H1 (cell line): ENCODE data around the gene PTBP3. TPM values are rescaled to one million over a fixed set of nuclear protein-coding genes. Genes with fewer than 3 reads are reported as not detected.

Experiments
- CTCF ChIA-PET: fragments of 300-600 bp; sonication (Branson Sonifier 250); formaldehyde crosslinking; loops from one replicate; lab custom pipeline; 2021; ENCODE audit not compliant: partially characterized antibody; lab: Charles Lee
- POLR2A ChIA-PET: fragments of 300-600 bp; sonication (Branson Sonifier 250); formaldehyde crosslinking; loops from one replicate; lab custom pipeline; 2021; ENCODE audit warnings: inconsistent platforms; ENCODE audit not compliant: partially characterized antibody; lab: Charles Lee
- DNase-seq, 2 experiments: peaks; one replicate each; pipeline versions ENCODE4 v3.0.0 to v3.0.0-alpha.2; 2010 to 2022; ENCODE audit warnings: low spot score in 2 of 2, low read depth in 1 of 2, mixed read lengths in 1 of 2
- FAIRE-seq: peaks from 2 replicates; lab custom pipeline; 2011; peaks lifted over from hg19 to GRCh38; lab: Jason Lieb, UNC
- H2AFZ ChIP-seq: 2 replicates; pipeline ENCODE4 v1.8.1; 2012; ENCODE audit warnings: low read length, inconsistent platforms
- H2AK5ac ChIP-seq: 2 replicates; pipeline ENCODE4 v1.6.1; 2013; ENCODE audit warnings: low read depth, low read length
- H2BK120ac ChIP-seq: replicated peaks from 2 replicates; pipeline ENCODE3; 2013; ENCODE audit warnings: low read depth, low read length, inconsistent platforms
- H2BK12ac ChIP-seq: 2 replicates; pipeline ENCODE4 v1.6.1; 2013; ENCODE audit warnings: low read depth, low read length
- H2BK15ac ChIP-seq: 2 replicates; pipeline ENCODE4 v1.6.1; 2013; ENCODE audit warnings: low read length
- H2BK20ac ChIP-seq: 2 replicates; pipeline ENCODE4 v1.6.1; 2013; ENCODE audit warnings: low read length
- H2BK5ac ChIP-seq: 2 replicates; pipeline ENCODE4 v1.6.1; 2013; ENCODE audit warnings: low read depth, low read length
- H3K14ac ChIP-seq: 2 replicates; pipeline ENCODE4 v1.6.1; 2013; ENCODE audit warnings: inconsistent platforms; ENCODE audit not compliant: insufficient read length
- H3K18ac ChIP-seq: 2 replicates; pipeline ENCODE4 v1.6.1; 2013; ENCODE audit warnings: low read length; ENCODE audit errors: extremely low read depth
- H3K23ac ChIP-seq: 2 replicates; pipeline ENCODE4 v1.6.1; 2013; ENCODE audit warnings: inconsistent platforms; ENCODE audit not compliant: insufficient read length
- H3K23me2 ChIP-seq: 2 replicates; pipeline ENCODE4 v1.6.1; 2013; ENCODE audit warnings: low read depth, low read length
- H3K27ac ChIP-seq: 2 replicates; pipeline ENCODE4 v1.6.1; 2011; ENCODE audit warnings: low read depth, low read length, inconsistent platforms
- H3K27me3 ChIP-seq, 4 experiments: replicated peaks in 1 of 4; 1 replicate in 1 of 4; 2 replicates in 3 of 4; pipeline versions ENCODE4 v1.6.1 to v1.8.1; 2011 to 2013; ENCODE audit warnings: low read length in 3 of 4, mild to moderate bottlenecking in 3 of 4, inconsistent platforms in 2 of 4, mixed read lengths in 2 of 4, moderate library complexity in 1 of 4; ENCODE audit not compliant: control insufficient read depth in 3 of 4, insufficient read depth in 3 of 4; ENCODE audit errors: extremely low read depth in 1 of 4
- H3K36me3 ChIP-seq, 4 experiments: 2 replicates each; pipeline versions ENCODE4 v1.6.1 to v1.8.1; 2011 to 2013; ENCODE audit warnings: mild to moderate bottlenecking in 4 of 4, low read length in 3 of 4, moderate library complexity in 2 of 4, control low read depth in 1 of 4, inconsistent platforms in 1 of 4; ENCODE audit not compliant: insufficient read depth in 4 of 4, control insufficient read depth in 2 of 4
- H3K4ac ChIP-seq: replicated peaks from 2 replicates; pipeline ENCODE3; 2013; ENCODE audit warnings: low read length, low read depth, mixed read lengths, inconsistent platforms; ENCODE audit not compliant: insufficient read length
- H3K4me1 ChIP-seq, 4 experiments: replicated peaks in 1 of 4; 1 replicate in 1 of 4; 2 replicates in 3 of 4; pipeline versions ENCODE4 v1.6.1 to v1.8.1; 2011 to 2013; ENCODE audit warnings: low read length in 3 of 4, inconsistent platforms in 2 of 4, mixed read lengths in 1 of 4; ENCODE audit not compliant: insufficient read depth in 4 of 4, control insufficient read depth in 3 of 4
- H3K4me2 ChIP-seq, 2 experiments: 2 replicates each; pipeline versions ENCODE4 v1.6.1 to v1.8.1; 2011 to 2013; ENCODE audit warnings: low read depth in 2 of 2, low read length in 2 of 2, control low read depth in 1 of 2, inconsistent platforms in 1 of 2, mild to moderate bottlenecking in 1 of 2; ENCODE audit not compliant: insufficient read depth in 1 of 2
- H3K4me3 ChIP-seq, 4 experiments: fragments of 200-600, 300-600 bp in 1 of 4; sonication (generic), shearing (Covaris generic), sonication (Bioruptor Twin) in 1 of 4; 2 replicates each; pipeline versions ENCODE4 v1.5.1 to v1.8.1; 2011 to 2016; ENCODE audit warnings: low read length in 4 of 4, low read depth in 3 of 4, control low read depth in 2 of 4, inconsistent platforms in 2 of 4, mild to moderate bottlenecking in 2 of 4, mixed read lengths in 1 of 4, moderate library complexity in 1 of 4; ENCODE audit not compliant: insufficient read depth in 2 of 4; ENCODE audit errors: extremely low read depth in 1 of 4
- H3K56ac ChIP-seq: replicated peaks from 2 replicates; pipeline ENCODE3; 2013; ENCODE audit warnings: low read depth, mild to moderate bottlenecking, mixed read lengths, low read length, inconsistent platforms; ENCODE audit not compliant: insufficient read length
- H3K79me1 ChIP-seq: 2 replicates; pipeline ENCODE4 v1.6.1; 2013; ENCODE audit warnings: low read depth, low read length, control low read depth
- H3K79me2 ChIP-seq, 2 experiments: 2 replicates each; pipeline versions ENCODE4 v1.6.1 to v1.8.1; 2012 to 2013; ENCODE audit warnings: low read length in 2 of 2, mild to moderate bottlenecking in 2 of 2, inconsistent platforms in 1 of 2; ENCODE audit not compliant: insufficient read depth in 2 of 2, control insufficient read depth in 1 of 2
- H3K9ac ChIP-seq, 4 experiments: replicated peaks in 1 of 4; 1 replicate in 1 of 4; 2 replicates in 3 of 4; pipeline versions ENCODE4 v1.6.1 to v1.8.1; 2011 to 2013; ENCODE audit warnings: low read depth in 3 of 4, low read length in 3 of 4, control low read depth in 2 of 4, mild to moderate bottlenecking in 2 of 4, moderate library complexity in 2 of 4, inconsistent platforms in 1 of 4; ENCODE audit errors: extremely low read depth in 1 of 4
- H3K9me3 ChIP-seq, 2 experiments: 2 replicates each; pipeline versions ENCODE4 v1.6.1 to v1.8.1; 2012 to 2013; ENCODE audit warnings: mild to moderate bottlenecking in 2 of 2, moderate library complexity in 2 of 2, control low read depth in 1 of 2, inconsistent platforms in 1 of 2, low read depth in 1 of 2, low read length in 1 of 2, mixed read lengths in 1 of 2; ENCODE audit not compliant: insufficient read depth in 2 of 2
- H4K20me1 ChIP-seq, 2 experiments: replicated peaks in 1 of 2; 2 replicates each; pipeline versions ENCODE3 to v1.8.1; 2011 to 2013; ENCODE audit warnings: inconsistent platforms in 2 of 2, low read length in 2 of 2, mild to moderate bottlenecking in 1 of 2; ENCODE audit not compliant: insufficient read depth in 2 of 2, control insufficient read depth in 1 of 2
- H4K5ac ChIP-seq: 2 replicates; pipeline ENCODE4 v1.6.1; 2013; ENCODE audit warnings: low read length, low read depth, mixed read lengths, inconsistent platforms; ENCODE audit not compliant: insufficient read length
- H4K8ac ChIP-seq: 2 replicates; pipeline ENCODE4 v1.8.0; 2013; ENCODE audit warnings: mild to moderate bottlenecking, moderate library complexity, low read length, inconsistent platforms; ENCODE audit not compliant: insufficient read depth; ENCODE audit errors: extremely low read depth
- H4K91ac ChIP-seq: replicated peaks from 2 replicates; pipeline ENCODE3; 2013; ENCODE audit warnings: low read length, mixed read lengths, inconsistent platforms; ENCODE audit not compliant: insufficient read length
- BACH1 ChIP-seq: IDR thresholded peaks from 2 replicates; pipeline ENCODE4 v1.6.1; 2012; ENCODE audit warnings: low read length, improper control_type of control experiment
- CBX8 ChIP-seq: fragments of 300-800, 300-1000 bp; sonication (generic); IDR thresholded peaks from 2 replicates; pipeline ENCODE4 v1.7.1; 2016; ENCODE audit warnings: low read depth, low read length, borderline replicate concordance
- CHD1 ChIP-seq: IDR thresholded peaks from 2 replicates; pipeline ENCODE4 v1.6.1; 2012; ENCODE audit warnings: low read depth, low read length, improper control_type of control experiment
- CREB1 ChIP-seq: IDR thresholded peaks from 2 replicates; pipeline ENCODE4 v1.6.1; 2012; ENCODE audit warnings: inconsistent platforms
- EP300 ChIP-seq, 2 experiments: IDR thresholded peaks; 1 replicate in 1 of 2; 2 replicates in 1 of 2; pipeline ENCODE4 v1.6.1; 2011 to 2012; ENCODE audit warnings: low read depth in 2 of 2, low read length in 2 of 2, mild to moderate bottlenecking in 2 of 2, borderline replicate concordance in 1 of 2, inconsistent platforms in 1 of 2, moderate library complexity in 1 of 2
- GTF2F1 ChIP-seq: IDR thresholded peaks from 2 replicates; pipeline ENCODE4 v1.6.1; 2012; ENCODE audit warnings: low read depth, low read length, improper control_type of control experiment, borderline replicate concordance
- KDM1A ChIP-seq: fragments of 200-600, 300-600 bp; sonication (generic); IDR thresholded peaks from 2 replicates; pipeline ENCODE4 v1.7.1; 2016; ENCODE audit warnings: mild to moderate bottlenecking, low read length, borderline replicate concordance
- MAFK ChIP-seq: IDR thresholded peaks from 2 replicates; pipeline ENCODE4 v1.6.1; 2012; ENCODE audit warnings: low read depth, mild to moderate bottlenecking, improper control_type of control experiment, low read length
- POLR2AphosphoS5 ChIP-seq: IDR thresholded peaks from 2 replicates; pipeline ENCODE4 v1.6.1; 2011; ENCODE audit warnings: low read depth, low read length
- TAF1 ChIP-seq: IDR thresholded peaks from 2 replicates; pipeline ENCODE4 v1.6.1; 2011; ENCODE audit warnings: mild to moderate bottlenecking, low read depth, low read length
- TCF12 ChIP-seq: IDR thresholded peaks from 2 replicates; pipeline ENCODE4 v1.6.1; 2011; ENCODE audit warnings: low read depth, mild to moderate bottlenecking, low read length
- WGBS, 2 experiments: shearing (Covaris generic) in 1 of 2; methylation state at CpG; one replicate each; pipeline versions ENCODE4 v1.1.6 to v1.1.7; 2013 to 2015; ENCODE audit warnings: low lambda C conversion rate in 2 of 2, mixed read lengths in 2 of 2, inconsistent platforms in 1 of 2, low coverage in 1 of 2, missing lambda C conversion rate in 1 of 2; ENCODE audit not compliant: insufficient replicate concordance in 2 of 2, insufficient coverage in 1 of 2, insufficient read length in 1 of 2; ENCODE audit errors: extremely low coverage in 1 of 2, missing lambda C conversion rate in 1 of 2; 5-methylcytosine and 5-hydroxymethylcytosine counted together
- polyA plus RNA-seq, 7 experiments: library from polyadenylated mRNA; depleted of rRNA in 3 of 7; stranded (reverse) in 5 of 7; unstranded in 2 of 7; fragments of >200 nt in 5 of 7; fragments of 200-250 nt in 2 of 7; gene quantifications; 1 replicate in 5 of 7; 2 replicates in 1 of 7; 4 replicates in 1 of 7; pipeline versions ENCODE4 v1.2.1 to v1.2.3, GENCODE V29; 2011 to 2013; ENCODE audit warnings: missing spikeins in 2 of 7, mixed read lengths in 2 of 7
- total RNA-seq: library from RNA; stranded (reverse); fragmentation: NEBNext Ultra II Directional; extraction: Animal tissue kit (Norgen Biotek cat#: 25700); gene quantifications from 2 replicates; pipeline ENCODE4 v1.2.1, GENCODE V29; 2021
- TF ChIP-seq, protein P1 (sequence below): IDR thresholded peaks from 2 replicates; pipeline ENCODE4 v1.6.1; 2011; ENCODE audit warnings: low read depth, mild to moderate bottlenecking, low read length; ENCODE audit not compliant: insufficient read depth
- TF ChIP-seq, protein P2 (sequence below): IDR thresholded peaks from 2 replicates; pipeline ENCODE4 v1.6.1; 2012; ENCODE audit warnings: low read length, inconsistent platforms

The PTBP3 gene
- total and polyA plus RNA-seq, 2 of the 8 experiments (the other 6 are each of a cell fraction or from before 2014, with no cell fraction given) = 51.0 to 124 TPM

DNA sequence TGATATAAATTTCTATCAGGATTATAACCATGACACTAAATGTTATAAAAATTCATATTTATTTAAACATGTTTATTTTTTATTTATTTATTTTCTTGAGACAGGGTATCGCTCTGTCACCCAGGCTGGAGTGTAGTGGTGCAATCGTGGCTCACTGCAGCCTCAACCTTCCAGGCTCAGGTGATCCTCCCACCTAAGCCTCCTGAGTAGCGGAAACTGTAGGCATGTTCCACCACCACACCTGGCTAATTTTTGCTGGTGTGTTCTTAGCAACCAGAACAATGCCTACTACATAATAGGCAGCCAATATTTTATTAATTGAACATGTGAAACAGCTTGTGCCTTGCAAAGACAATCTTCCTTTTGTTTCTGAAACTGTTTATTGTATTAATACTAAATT is 6.5 kb upstream of the PTBP3 start:
- Histone ChIP-seq H3K23me2 (no peaks in the 10 kb centered on the region), H4K20me1 (no peaks in the 10 kb centered on the region), H2BK120ac (no peak overlapping the region), H3K14ac (no peak overlapping the region), H2AK5ac (no peak overlapping the region), H3K9me3 (no peaks in the 10 kb centered on the region), H3K27me3 (no peaks in the 10 kb centered on the region), H3K79me2 (no peaks in the 10 kb centered on the region), H3K18ac (no peak overlapping the region), H3K27ac (no peak overlapping the region), H3K9ac (no peak overlapping the region), H4K91ac (no peak overlapping the region), H3K4me2 (no peak overlapping the region), H3K23ac (no peak overlapping the region), H2BK15ac (no peak overlapping the region), H3K4me3 (no peak overlapping the region), H3K56ac (no peak overlapping the region), H3K36me3 (no peaks in the 10 kb centered on the region), H3K79me1 (no peaks in the 10 kb centered on the region), H3K4me1 (no peaks in the 10 kb centered on the region; a peak in 1 of 7 replicates), H2BK20ac (no peak overlapping the region), H2BK5ac (no peak overlapping the region), H4K5ac (no peak overlapping the region), H4K8ac (no peak overlapping the region), H2AFZ (no peak overlapping the region), H2BK12ac (no peak overlapping the region), H3K4ac (no peak overlapping the region)
- ChIA-PET CTCF (no interaction called here), POLR2A (no interaction called here)
- no peak for FAIRE-seq
- no peak for DNase-seq
- WGBS, 2 experiments = 95% methylated on average over 3 of the region's 3 CpGs; no CpG with 5 or more reads in 1 of the 2 experiments
- TF ChIP-seq MAFK (no peak), GTF2F1 (no peak), CBX8 (no peak), EP300 (IDR thresholded peaks at IDR 0.05; ENCODE audit: borderline replicate concordance in 1 of 2, low read depth in 2 of 2, low read length in 2 of 2) (no peak), BACH1 (no peak), TCF12 (no peak), POLR2AphosphoS5 (no peak), TAF1 (no peak), CHD1 (no peak), CREB1 (no peak), KDM1A (no peak)
- TF ChIP-seq, protein P1, sequence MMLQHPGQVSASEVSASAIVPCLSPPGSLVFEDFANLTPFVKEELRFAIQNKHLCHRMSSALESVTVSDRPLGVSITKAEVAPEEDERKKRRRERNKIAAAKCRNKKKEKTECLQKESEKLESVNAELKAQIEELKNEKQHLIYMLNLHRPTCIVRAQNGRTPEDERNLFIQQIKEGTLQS = no peak
- TF ChIP-seq, protein P2, sequence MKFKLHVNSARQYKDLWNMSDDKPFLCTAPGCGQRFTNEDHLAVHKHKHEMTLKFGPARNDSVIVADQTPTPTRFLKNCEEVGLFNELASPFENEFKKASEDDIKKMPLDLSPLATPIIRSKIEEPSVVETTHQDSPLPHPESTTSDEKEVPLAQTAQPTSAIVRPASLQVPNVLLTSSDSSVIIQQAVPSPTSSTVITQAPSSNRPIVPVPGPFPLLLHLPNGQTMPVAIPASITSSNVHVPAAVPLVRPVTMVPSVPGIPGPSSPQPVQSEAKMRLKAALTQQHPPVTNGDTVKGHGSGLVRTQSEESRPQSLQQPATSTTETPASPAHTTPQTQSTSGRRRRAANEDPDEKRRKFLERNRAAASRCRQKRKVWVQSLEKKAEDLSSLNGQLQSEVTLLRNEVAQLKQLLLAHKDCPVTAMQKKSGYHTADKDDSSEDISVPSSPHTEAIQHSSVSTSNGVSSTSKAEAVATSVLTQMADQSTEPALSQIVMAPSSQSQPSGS = no peak
